ENCODE data around the gene AEN. TPM values are rescaled to one million over a fixed set of nuclear protein-coding genes. Genes with fewer than 3 reads are reported as not detected.

AEN gene
- total and polyA plus RNA-seq, 4 experiments from 2014 or later: 33.2 to 56.8 (median 45.1) TPM

- H3K4me3 ChIP-seq (ENCODE audit: low read length in 2 of 2): no peak overlapping the region
- Mint-ChIP-seq H3K9me3 (no peaks in the 10 kb centered on the region), H3K4me3 (peak overlapping the region in 4 of 8 donors; percentile 8 to 68 (median 57)), H3K36me3 (peaks cover 20 to 54% of the 10 kb centered on the region in 2 donors), H3K4me1 (peaks cover 54 to 92% (median 72%) of the 10 kb centered on the region in 4 donors), H3K27ac (peak overlapping the region; percentile 47 to 93 (median 85)), H3K27me3 (no peaks in the 10 kb centered on the region)
- no peaks in the 10 kb centered on the region for H3K27me3 ChIP-seq (ENCODE audit: insufficient read depth, low read length)
- ChIA-PET CTCF (ENCODE audit: partially characterized antibody) (interaction anchor here (1.1 to 9.8 kb wide), 3 partner anchors 10 to 28 kb away, joined by 8 to 95 read pairs (median 14); no protein-coding TSS in a partner anchor), POLR2A (ENCODE audit: partially characterized antibody) (interaction anchor here (1.0 to 9.2 kb wide), 4 partner anchors 10 to 186 kb away, joined by 3 to 113 read pairs (median 6); partner anchors contain the start of genes MRPL46 and MRPS11)
- peaks cover 90% of the 10 kb centered on the region for H3K4me1 ChIP-seq (ENCODE audit: insufficient read depth, low read length)
- no peak for DNase-seq
- intact Hi-C loops (cut with micrococcal nuclease): no loop called here
- H3K36me3 ChIP-seq (ENCODE audit: insufficient read depth, low read length): peaks cover 5% of the 10 kb centered on the region
- H3K9me3 ChIP-seq (ENCODE audit: control insufficient read depth in 1 of 2, low read length in 2 of 2): no peaks in the 10 kb centered on the region
- H3K27ac ChIP-seq (ENCODE audit: low read depth, low read length): no peak overlapping the region
Measured at GRCh38 chr15:88653200-88654064, 32.3 kb downstream of the AEN start.

GRCh38 chr15:88654430-88655102, 33.4 kb downstream of the AEN start:
- no peak for DNase-seq
- Histone ChIP-seq H3K4me1 (ENCODE audit: insufficient read depth, low read length) (peaks cover 79% of the 10 kb centered on the region), H3K9me3 (ENCODE audit: control insufficient read depth in 1 of 2, low read length in 2 of 2) (no peaks in the 10 kb centered on the region), H3K4me3 (ENCODE audit: low read length in 2 of 2) (no peak overlapping the region), H3K27me3 (ENCODE audit: insufficient read depth, low read length) (no peaks in the 10 kb centered on the region), H3K36me3 (ENCODE audit: insufficient read depth, low read length) (peaks cover 5% of the 10 kb centered on the region), H3K27ac (ENCODE audit: low read depth, low read length) (peak overlapping the region; percentile 8)
- intact Hi-C loops (cut with micrococcal nuclease): no loop called here
- H3K27me3 Mint-ChIP-seq: no peaks in the 10 kb centered on the region
- CTCF ChIA-PET (ENCODE audit: partially characterized antibody): interaction anchor here (1.7 to 9.8 kb wide), 4 partner anchors 7 to 29 kb away, joined by 6 to 95 read pairs (median 14); no protein-coding TSS in a partner anchor
- peaks cover 49 to 91% (median 64%) of the 10 kb centered on the region in 4 donors for H3K4me1 Mint-ChIP-seq
- peaks cover 20 to 43% of the 10 kb centered on the region in 2 donors for H3K36me3 Mint-ChIP-seq
- H3K27ac Mint-ChIP-seq: peak overlapping the region; percentile 28 to 84 (median 70)
- peak overlapping the region in 2 of 8 donors; percentile 68 to 74 for H3K4me3 Mint-ChIP-seq
- POLR2A ChIA-PET (ENCODE audit: partially characterized antibody): interaction anchor here (2.1 to 9.2 kb wide), 2 partner anchors 28 to 33 kb away, joined by 13 to 113 read pairs; no protein-coding TSS in a partner anchor
- no peaks in the 10 kb centered on the region for H3K9me3 Mint-ChIP-seq

- Mint-ChIP-seq H3K4me1 (peaks cover 45 to 91% (median 63%) of the 10 kb centered on the region in 4 donors), H3K36me3 (peaks cover 20 to 40% of the 10 kb centered on the region in 2 donors), H3K27ac (peak overlapping the region; percentile 17 to 90 (median 81)), H3K4me3 (peak overlapping the region in 4 of 8 donors; percentile 61 to 84 (median 71)), H3K27me3 (no peaks in the 10 kb centered on the region), H3K9me3 (no peaks in the 10 kb centered on the region)
- H3K9me3 ChIP-seq (ENCODE audit: control insufficient read depth in 1 of 2, low read length in 2 of 2): no peaks in the 10 kb centered on the region
- intact Hi-C loops (cut with micrococcal nuclease): no loop called here
- H3K36me3 ChIP-seq (ENCODE audit: insufficient read depth, low read length): peaks cover 5% of the 10 kb centered on the region
- CTCF ChIA-PET (ENCODE audit: partially characterized antibody): interaction anchor here (1.0 to 9.8 kb wide), 5 partner anchors 8 to 33 kb away, joined by 4 to 95 read pairs (median 13); no protein-coding TSS in a partner anchor
- no peak for DNase-seq
- H3K27me3 ChIP-seq (ENCODE audit: insufficient read depth, low read length): no peaks in the 10 kb centered on the region
- POLR2A ChIA-PET (ENCODE audit: partially characterized antibody): interaction anchor here (2.1 to 9.2 kb wide), 2 partner anchors 28 to 33 kb away, joined by 13 to 113 read pairs; no protein-coding TSS in a partner anchor
- H3K4me3 ChIP-seq (ENCODE audit: low read length in 2 of 2): no peak overlapping the region
- peaks cover 73% of the 10 kb centered on the region for H3K4me1 ChIP-seq (ENCODE audit: insufficient read depth, low read length)
- H3K27ac ChIP-seq (ENCODE audit: low read depth, low read length): peak overlapping the region; percentile 8
Measured at GRCh38 chr15:88655103-88655553, 34.0 kb downstream of the AEN start.

- POLR2A ChIA-PET (ENCODE audit: partially characterized antibody): interaction anchor here (1.5 to 9.2 kb wide), 3 partner anchors 29 to 189 kb away, joined by 4 to 113 read pairs (median 13); partner anchors contain the start of genes MRPL46 and MRPS11
- Mint-ChIP-seq H3K36me3 (peaks cover 20 to 36% of the 10 kb centered on the region in 2 donors), H3K27me3 (no peaks in the 10 kb centered on the region), H3K4me3 (peak overlapping the region in 7 of 8 donors; percentile 55 to 84 (median 67)), H3K4me1 (peaks cover 47 to 91% (median 66%) of the 10 kb centered on the region in 4 donors), H3K9me3 (no peaks in the 10 kb centered on the region), H3K27ac (peak overlapping the region; percentile 65 to 90 (median 81))
- Histone ChIP-seq H3K36me3 (ENCODE audit: insufficient read depth, low read length) (peaks cover 5% of the 10 kb centered on the region), H3K4me1 (ENCODE audit: insufficient read depth, low read length) (peaks cover 72% of the 10 kb centered on the region), H3K27ac (ENCODE audit: low read depth, low read length) (no peak overlapping the region), H3K9me3 (ENCODE audit: control insufficient read depth in 1 of 2, low read length in 2 of 2) (no peaks in the 10 kb centered on the region), H3K4me3 (ENCODE audit: low read length in 2 of 2) (peak overlapping the region in 1 of 2 donors; percentile 39), H3K27me3 (ENCODE audit: insufficient read depth, low read length) (no peaks in the 10 kb centered on the region)
- DNase-seq: no peak
- intact Hi-C loops (cut with micrococcal nuclease): no loop called here
- CTCF ChIA-PET (ENCODE audit: partially characterized antibody): interaction anchor here (1.0 to 9.8 kb wide), 5 partner anchors 8 to 34 kb away, joined by 4 to 95 read pairs (median 13); no protein-coding TSS in a partner anchor
Measured at GRCh38 chr15:88655800-88656488, 34.8 kb downstream of the AEN start.

DNA sequence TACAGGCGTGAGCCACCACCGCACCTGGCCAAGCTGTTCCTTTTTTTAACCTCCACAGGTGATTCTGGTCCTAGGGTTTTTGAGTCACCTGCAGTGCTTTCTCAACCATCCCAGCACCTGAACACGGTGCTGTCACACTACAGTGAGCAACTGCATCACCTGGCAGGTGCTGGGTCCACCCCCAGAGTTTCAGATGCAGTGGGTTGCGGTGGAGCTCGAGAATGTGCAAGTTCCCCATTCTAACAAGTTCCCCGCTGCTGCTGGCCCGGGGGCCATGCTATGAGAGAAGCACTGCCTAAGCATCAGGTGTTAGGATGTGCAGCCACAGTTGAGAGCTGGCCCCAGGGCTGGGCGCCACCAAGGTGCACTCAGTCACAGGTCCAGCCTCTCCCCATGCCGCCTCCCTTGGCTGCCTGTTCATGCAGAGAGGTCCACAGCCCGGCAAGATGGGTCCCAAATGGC, 35.7 kb downstream of the AEN start:
- CTCF ChIA-PET (ENCODE audit: partially characterized antibody): interaction anchor here (1.1 to 9.8 kb wide), 4 partner anchors 10 to 35 kb away, joined by 4 to 95 read pairs (median 10); no protein-coding TSS in a partner anchor
- Mint-ChIP-seq H3K36me3 (peaks cover 14 to 28% of the 10 kb centered on the region in 2 donors), H3K4me1 (peaks cover 40 to 86% (median 60%) of the 10 kb centered on the region in 4 donors), H3K4me3 (peak overlapping the region in 2 of 8 donors; percentile 15 to 39), H3K27me3 (no peaks in the 10 kb centered on the region), H3K9me3 (no peaks in the 10 kb centered on the region), H3K27ac (peak overlapping the region in 6 of 7 donors; percentile 16 to 86 (median 52))
- Histone ChIP-seq H3K4me1 (ENCODE audit: insufficient read depth, low read length) (peaks cover 64% of the 10 kb centered on the region), H3K27ac (ENCODE audit: low read depth, low read length) (no peak overlapping the region), H3K9me3 (ENCODE audit: control insufficient read depth in 1 of 2, low read length in 2 of 2) (no peaks in the 10 kb centered on the region), H3K36me3 (ENCODE audit: insufficient read depth, low read length) (peaks cover 2% of the 10 kb centered on the region), H3K4me3 (ENCODE audit: low read length in 2 of 2) (no peak overlapping the region), H3K27me3 (ENCODE audit: insufficient read depth, low read length) (no peaks in the 10 kb centered on the region)
- intact Hi-C loops (cut with micrococcal nuclease): no loop called here
- DNase-seq: no peak
- POLR2A ChIA-PET (ENCODE audit: partially characterized antibody): interaction anchor here (1.5 to 9.2 kb wide), 3 partner anchors 30 to 190 kb away, joined by 4 to 113 read pairs (median 13); partner anchors contain the start of genes MRPL46 and MRPS11
